Superior temporal gyrus (tissue), 1 donor: ENCODE measurements around the gene METRNL.

Experiments used
- DNase-seq: peaks from one replicate; pipeline ENCODE4 v3.0.0-alpha.2; 2016; ENCODE audit errors: extremely low spot score

The METRNL gene

GRCh38 chr17:83080579-83080857 is 1.1 kb downstream of the METRNL start:
- DNase-seq: no peak

DNA sequence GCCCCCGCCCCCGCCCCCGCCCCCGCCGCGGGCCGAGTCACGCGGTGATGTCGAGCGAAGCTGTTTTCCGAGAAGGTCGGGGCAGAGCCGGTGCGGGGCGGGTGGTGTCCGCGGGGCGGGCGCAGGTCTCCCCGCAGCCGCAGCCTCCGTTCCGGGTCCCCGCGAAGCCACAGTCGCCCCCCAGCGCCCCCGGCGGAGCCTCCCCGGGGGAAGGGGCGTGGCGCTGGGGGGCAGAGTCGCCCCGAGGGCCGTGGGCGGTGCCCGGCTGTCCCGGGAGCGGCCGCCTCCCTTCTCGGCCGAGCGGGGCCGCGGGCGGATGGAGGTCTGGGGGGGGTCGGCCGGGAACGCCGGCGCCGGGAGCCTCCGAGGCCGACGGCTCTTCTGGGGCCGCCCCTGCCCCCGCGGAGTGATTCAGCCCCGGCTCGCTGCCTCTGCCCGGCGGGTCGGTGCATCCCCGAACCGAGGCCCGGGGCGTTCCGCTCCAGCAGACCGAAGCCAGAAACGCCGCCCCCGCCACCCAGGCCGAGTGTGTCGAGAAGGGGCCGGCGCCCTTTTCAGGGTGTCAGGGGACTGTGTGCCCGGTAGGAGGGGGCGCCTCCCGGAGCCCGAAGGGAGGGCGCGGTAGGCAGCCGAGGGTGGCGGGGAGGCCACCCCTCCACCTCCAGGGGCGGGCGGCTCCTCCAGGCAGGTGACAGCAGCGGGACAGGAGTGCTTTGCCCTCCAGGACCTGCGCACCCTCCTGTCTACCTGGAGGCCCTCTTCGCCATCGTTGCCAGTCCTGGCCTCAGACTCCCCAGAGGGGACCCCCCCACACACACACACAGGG is 1.7 kb downstream of the METRNL start:
- DNase-seq: no peak

DNA sequence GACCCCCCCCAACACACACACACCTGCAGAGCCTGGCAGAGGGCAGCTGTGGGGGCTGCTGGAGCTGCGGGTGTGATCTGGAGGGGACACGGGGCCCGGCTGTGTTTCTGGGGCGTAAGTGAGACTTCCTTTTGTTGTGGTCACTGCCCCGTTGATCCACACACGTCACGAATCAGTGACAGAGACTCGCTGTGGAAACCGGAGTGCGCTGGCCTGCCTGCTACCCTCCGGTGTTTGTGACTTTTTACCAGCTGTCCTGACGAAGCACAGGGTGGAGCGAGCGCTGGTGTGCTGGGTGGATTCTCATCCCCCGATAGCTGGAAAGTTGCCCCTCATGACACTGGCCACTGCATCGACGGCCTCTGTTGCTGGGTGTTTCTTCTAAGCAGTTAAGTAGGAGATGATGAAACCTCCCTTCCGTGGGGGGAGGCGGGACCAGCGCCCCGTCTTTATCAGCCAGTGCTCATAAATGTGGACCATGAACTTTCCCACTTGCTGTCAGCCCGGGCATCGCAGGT is 2.3 kb downstream of the METRNL start:
- no peak for DNase-seq

DNA sequence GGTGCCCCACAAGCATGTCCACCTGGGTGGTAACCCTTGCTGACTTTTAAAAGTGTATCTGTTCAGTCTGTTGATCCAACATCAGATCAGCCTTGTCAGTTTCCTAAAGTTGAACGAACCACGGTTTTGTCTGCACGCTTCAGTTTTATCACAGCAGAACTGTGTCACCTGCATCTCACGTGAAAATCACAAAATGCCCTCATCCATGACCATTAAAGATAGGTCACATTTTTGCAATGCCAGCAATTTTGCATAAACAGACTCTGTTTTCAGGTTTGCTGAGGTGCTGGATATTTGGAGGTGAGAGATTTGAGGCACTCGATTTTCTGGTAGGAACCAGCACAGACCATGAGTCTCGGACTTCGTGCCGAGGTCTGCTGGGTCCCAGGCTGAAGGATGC is 3.0 kb downstream of the METRNL start:
- DNase-seq: no peak

GRCh38 chr17:83082909-83083367 is 3.5 kb downstream of the METRNL start:
- DNase-seq: no peak

GRCh38 chr17:83083368-83084201 is 4.2 kb downstream of the METRNL start:
- DNase-seq: no peak

DNA sequence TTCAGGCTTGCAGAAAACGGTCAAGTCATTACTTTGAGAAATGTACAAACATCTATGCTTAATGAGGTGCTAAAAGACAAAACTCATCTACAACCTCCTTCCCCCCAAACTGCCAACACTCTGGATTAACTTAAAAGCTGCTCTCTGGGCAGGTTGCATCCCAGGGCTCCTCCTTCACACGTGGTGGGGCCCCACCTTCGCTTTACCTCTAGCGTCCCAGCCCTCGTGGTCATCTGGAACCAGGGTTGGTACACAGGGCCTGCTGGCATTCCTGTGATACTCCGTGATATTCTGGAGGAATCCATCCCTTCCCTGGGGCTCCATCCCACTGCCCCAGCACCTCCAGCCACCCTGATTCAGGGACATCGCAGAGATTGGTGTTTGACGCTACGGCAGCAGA is 4.8 kb downstream of the METRNL start:
- DNase-seq: no peak

GRCh38 chr17:83084621-83085056 is 5.2 kb downstream of the METRNL start:
- DNase-seq: no peak

DNA sequence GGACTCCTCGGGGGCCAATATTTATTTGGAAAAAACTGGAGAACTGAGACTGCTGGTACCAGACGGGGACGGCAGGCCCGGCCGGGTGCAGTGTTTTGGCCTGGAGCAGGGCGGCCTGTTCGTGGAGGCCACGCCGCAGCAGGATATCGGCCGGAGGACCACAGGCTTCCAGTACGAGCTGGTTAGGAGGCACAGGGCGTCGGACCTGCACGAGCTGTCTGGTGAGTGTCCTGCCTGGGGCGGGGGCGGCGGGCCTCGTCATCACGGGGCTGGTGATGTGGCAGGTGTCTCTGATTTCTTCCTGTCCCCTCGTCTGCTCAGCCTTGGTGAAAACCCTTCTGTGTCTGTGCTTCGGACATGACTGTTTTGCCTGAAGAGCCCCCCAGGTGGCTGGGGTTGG is 5.7 kb downstream of the METRNL start:
- DNase-seq: no peak

- DNase-seq: no peak
These were observed 6.3 kb downstream of the METRNL start for GRCh38 chr17:83085526-83086198.

GRCh38 chr17:83086199-83086880 is 6.9 kb downstream of the METRNL start:
- DNase-seq: no peak

GRCh38 chr17:83086907-83087787 is 7.7 kb downstream of the METRNL start:
- DNase-seq: no peak

- no peak for DNase-seq
These were observed 8.5 kb downstream of the METRNL start for GRCh38 chr17:83087788-83088360.

GRCh38 chr17:83088451-83088850 is 9.0 kb downstream of the METRNL start:
- DNase-seq: no peak

DNA sequence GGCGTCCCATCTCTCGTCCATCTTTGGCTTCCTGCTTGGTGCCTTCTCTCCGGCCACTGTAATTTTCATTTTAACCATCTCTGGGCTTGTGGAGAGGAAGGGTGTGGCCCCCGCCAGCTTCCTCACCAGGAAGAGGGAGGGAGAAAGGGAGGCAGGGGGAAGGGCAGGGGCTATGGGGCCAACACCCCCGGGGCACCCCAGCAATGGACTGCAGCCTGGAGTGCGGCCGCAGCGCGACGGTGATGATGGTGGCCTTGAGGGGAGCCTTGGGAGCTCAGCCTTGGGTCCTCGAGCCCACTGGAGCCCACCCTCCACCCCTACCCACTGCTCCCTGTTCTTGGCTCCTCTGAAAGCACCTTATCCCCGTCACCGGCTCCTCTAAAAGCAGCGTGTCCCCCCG is 9.5 kb downstream of the METRNL start:
- DNase-seq: no peak

DNA sequence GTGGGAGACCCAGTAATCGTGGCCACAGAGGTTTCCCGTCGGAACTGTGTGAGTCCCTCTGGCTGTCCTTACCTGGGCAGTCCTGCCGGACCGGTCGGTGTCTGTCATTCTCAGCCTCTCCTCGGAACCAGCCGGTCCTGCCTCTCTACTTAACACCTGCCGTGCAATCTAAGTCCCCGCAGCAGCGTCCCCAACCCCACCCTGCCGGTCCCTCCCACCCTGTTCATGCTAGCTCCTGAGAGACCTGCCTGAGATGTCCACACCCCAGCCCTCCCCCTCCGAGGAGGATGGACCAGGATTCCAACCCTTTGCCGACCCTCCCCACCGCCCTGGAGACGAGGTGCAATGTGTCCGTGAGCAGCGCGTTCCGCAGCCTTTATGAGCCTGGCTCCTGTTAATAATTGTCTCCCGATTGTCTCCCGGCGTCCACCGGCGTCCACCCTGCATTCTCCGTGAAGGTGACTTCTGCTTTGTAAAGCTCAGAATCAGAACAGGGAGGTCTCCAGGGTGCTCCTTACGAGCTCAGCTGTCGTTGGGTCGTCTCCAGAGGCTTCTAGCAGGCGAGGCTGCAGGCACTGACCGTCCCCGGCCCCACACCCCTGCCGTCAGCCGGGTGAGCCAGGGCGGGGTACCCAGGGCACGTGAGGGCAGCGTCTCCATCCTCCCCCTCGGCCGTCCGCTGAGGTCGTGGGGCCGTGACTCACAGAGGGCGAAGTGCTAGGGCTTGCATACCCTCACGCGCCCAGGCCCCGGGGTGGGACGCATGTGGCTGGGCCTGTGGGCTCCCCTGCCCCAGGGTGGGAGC is 10.1 kb downstream of the METRNL start:
- DNase-seq: no peak

- no peak for DNase-seq
These were observed 11.2 kb downstream of the METRNL start for GRCh38 chr17:83090444-83091256.

GRCh38 chr17:83091257-83092141 is 12.1 kb downstream of the METRNL start:
- DNase-seq: no peak
